ENCODE data around the gene EPG5.

Gene EPG5

DNA sequence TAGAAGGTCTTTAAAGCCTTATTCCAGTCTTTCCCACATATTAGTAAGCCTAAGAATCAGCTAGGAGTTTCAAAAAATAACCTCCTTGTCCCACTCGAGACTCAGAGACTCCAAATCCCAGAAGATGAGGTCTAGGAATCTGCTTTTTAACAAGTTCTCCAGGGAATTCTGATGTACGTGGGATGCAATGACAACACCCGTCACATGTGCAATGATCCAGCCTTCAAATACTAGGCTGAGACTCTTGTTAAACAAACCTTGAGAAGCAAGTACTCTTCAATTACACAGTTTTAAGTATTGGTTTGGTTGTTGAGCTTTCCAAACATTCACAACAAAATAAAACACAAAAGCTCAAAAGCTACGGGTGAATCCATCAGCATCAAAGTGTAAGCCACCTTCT, 53.9 kb downstream of the EPG5 start:
- H3K27ac ChIP-seq (replicated peaks) = no peak overlapping the region
- TF ChIP-seq POLR2AphosphoS5 (IDR thresholded peaks at IDR 0.05; ENCODE audit: low read depth) (no peak), GABPA (IDR thresholded peaks at IDR 0.05; ENCODE audit: low read depth) (no peak), SPI1 (IDR thresholded peaks at IDR 0.05; ENCODE audit: borderline replicate concordance, low read depth) (no peak)
- TF ChIP-seq, protein P1, sequence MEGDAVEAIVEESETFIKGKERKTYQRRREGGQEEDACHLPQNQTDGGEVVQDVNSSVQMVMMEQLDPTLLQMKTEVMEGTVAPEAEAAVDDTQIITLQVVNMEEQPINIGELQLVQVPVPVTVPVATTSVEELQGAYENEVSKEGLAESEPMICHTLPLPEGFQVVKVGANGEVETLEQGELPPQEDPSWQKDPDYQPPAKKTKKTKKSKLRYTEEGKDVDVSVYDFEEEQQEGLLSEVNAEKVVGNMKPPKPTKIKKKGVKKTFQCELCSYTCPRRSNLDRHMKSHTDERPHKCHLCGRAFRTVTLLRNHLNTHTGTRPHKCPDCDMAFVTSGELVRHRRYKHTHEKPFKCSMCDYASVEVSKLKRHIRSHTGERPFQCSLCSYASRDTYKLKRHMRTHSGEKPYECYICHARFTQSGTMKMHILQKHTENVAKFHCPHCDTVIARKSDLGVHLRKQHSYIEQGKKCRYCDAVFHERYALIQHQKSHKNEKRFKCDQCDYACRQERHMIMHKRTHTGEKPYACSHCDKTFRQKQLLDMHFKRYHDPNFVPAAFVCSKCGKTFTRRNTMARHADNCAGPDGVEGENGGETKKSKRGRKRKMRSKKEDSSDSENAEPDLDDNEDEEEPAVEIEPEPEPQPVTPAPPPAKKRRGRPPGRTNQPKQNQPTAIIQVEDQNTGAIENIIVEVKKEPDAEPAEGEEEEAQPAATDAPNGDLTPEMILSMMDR (IDR thresholded peaks at IDR 0.05; ENCODE audit: insufficient read depth, low read length) = no peak
- TF ChIP-seq, protein P2, sequence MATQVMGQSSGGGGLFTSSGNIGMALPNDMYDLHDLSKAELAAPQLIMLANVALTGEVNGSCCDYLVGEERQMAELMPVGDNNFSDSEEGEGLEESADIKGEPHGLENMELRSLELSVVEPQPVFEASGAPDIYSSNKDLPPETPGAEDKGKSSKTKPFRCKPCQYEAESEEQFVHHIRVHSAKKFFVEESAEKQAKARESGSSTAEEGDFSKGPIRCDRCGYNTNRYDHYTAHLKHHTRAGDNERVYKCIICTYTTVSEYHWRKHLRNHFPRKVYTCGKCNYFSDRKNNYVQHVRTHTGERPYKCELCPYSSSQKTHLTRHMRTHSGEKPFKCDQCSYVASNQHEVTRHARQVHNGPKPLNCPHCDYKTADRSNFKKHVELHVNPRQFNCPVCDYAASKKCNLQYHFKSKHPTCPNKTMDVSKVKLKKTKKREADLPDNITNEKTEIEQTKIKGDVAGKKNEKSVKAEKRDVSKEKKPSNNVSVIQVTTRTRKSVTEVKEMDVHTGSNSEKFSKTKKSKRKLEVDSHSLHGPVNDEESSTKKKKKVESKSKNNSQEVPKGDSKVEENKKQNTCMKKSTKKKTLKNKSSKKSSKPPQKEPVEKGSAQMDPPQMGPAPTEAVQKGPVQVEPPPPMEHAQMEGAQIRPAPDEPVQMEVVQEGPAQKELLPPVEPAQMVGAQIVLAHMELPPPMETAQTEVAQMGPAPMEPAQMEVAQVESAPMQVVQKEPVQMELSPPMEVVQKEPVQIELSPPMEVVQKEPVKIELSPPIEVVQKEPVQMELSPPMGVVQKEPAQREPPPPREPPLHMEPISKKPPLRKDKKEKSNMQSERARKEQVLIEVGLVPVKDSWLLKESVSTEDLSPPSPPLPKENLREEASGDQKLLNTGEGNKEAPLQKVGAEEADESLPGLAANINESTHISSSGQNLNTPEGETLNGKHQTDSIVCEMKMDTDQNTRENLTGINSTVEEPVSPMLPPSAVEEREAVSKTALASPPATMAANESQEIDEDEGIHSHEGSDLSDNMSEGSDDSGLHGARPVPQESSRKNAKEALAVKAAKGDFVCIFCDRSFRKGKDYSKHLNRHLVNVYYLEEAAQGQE (IDR thresholded peaks at IDR 0.05; ENCODE audit: insufficient replicate concordance, low read depth) = no peak
- H3K27me3 ChIP-seq (ENCODE audit: insufficient read depth, poor library complexity, severe bottlenecking) = no peaks in the 10 kb centered on the region
- no peak for DNase-seq (ENCODE audit: low read depth in 1 of 2, low spot score in 1 of 2)
- H3K4me3 ChIP-seq (replicated peaks; ENCODE audit: insufficient read depth, low read length) = no peak overlapping the region

DNA sequence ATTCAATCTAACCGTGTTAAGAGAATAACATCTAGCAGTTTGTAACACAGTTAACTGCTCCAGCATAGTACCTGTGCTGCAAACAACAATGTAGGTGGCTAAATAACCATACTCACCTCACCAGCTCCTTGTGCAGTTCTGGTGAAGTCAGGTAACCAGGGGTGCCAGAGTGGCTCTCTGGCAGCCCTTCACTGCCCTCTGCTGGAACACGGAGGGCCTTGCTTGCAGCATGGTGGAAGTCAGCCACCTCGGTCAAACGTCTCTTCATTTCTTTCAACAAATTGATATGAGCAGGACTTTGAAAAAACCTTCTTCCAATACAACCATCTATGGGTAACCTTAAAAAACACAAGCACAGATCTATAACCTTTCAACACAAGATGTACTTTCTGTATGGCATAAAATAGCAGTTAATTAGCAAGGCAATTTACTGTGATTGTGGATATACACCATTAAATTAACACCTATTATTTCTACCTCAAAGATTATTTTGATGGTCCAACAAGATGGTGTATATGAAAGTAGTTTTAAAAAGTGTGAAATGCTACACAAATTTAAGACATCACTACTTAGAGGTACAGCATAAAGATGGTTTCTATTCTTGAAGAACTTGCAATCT, 56.6 kb downstream of the EPG5 start:
- TF ChIP-seq, protein P1 (IDR thresholded peaks at IDR 0.05; ENCODE audit: insufficient read depth, low read length) = peak; percentile 98
- TF ChIP-seq POLR2AphosphoS5 (IDR thresholded peaks at IDR 0.05; ENCODE audit: low read depth) (no peak), SPI1 (IDR thresholded peaks at IDR 0.05; ENCODE audit: borderline replicate concordance, low read depth) (no peak), GABPA (IDR thresholded peaks at IDR 0.05; ENCODE audit: low read depth) (no peak)
- TF ChIP-seq, protein P2 (IDR thresholded peaks at IDR 0.05; ENCODE audit: insufficient replicate concordance, low read depth) = no peak
- Histone ChIP-seq H3K4me3 (replicated peaks; ENCODE audit: insufficient read depth, low read length) (no peak overlapping the region), H3K27ac (replicated peaks) (no peak overlapping the region), H3K27me3 (ENCODE audit: insufficient read depth, poor library complexity, severe bottlenecking) (no peaks in the 10 kb centered on the region)
- peak in 1 of 2 experiments; percentile 75 for DNase-seq (ENCODE audit: low read depth in 1 of 2, low spot score in 1 of 2)

DNA sequence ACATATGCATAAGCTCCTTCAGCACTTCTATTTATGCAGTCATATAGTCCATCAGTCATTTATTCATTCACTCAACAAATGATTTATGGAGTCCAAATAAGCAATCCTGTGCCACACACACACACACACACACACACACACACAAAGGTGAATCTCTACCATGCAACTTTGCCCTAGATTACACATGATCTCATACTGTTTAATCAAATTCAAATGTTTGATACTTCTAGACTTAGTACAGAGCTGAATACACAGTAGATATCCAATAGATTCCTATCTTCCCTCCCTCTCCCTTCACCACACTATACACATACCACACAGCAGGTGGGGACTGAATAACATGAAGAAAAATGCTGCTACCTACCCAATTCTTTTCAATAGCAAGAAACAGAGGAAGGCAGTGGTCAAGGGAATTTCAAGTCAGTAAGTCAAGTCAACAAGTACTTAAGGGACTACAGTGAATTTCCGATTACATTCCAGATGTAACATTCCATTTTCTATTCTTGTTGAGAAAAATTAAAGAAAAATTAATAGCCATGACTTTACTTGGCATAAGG, 65.4 kb downstream of the EPG5 start:
- no peak overlapping the region for H3K27ac ChIP-seq (replicated peaks)
- no peak overlapping the region for H3K4me3 ChIP-seq (replicated peaks; ENCODE audit: insufficient read depth, low read length)
- H3K27me3 ChIP-seq (ENCODE audit: insufficient read depth, poor library complexity, severe bottlenecking) = no peaks in the 10 kb centered on the region
- DNase-seq (ENCODE audit: low read depth in 1 of 2, low spot score in 1 of 2) = no peak
- TF ChIP-seq SPI1 (IDR thresholded peaks at IDR 0.05; ENCODE audit: borderline replicate concordance, low read depth) (no peak), GABPA (IDR thresholded peaks at IDR 0.05; ENCODE audit: low read depth) (no peak), POLR2AphosphoS5 (IDR thresholded peaks at IDR 0.05; ENCODE audit: low read depth) (no peak)
- TF ChIP-seq, protein P2 (IDR thresholded peaks at IDR 0.05; ENCODE audit: insufficient replicate concordance, low read depth) = no peak
- TF ChIP-seq, protein P1 (IDR thresholded peaks at IDR 0.05; ENCODE audit: insufficient read depth, low read length) = no peak
